ENCODE measurements around the gene ZG16.
"Not testable (repeated sequence)": the region's sequence is repeated elsewhere in the genome, so short reads cannot be mapped to it uniquely, and the experiment has no call there.

The ZG16 gene

GRCh38 chr16:29777576-29778350 is at the start of gene ZG16:
Gene ZG16 (plus strand): TSS chr16:29778256. CDS start chr16:29779267, 1,011 bp downstream.
- DNase-seq: no peak

- DNase-seq: no peak
Observed at GRCh38 chr16:29729116-29729521, 48.9 kb upstream of the ZG16 start.

GRCh38 chr16:29730649-29731048 is 47.4 kb upstream of the ZG16 start:
- no peak for DNase-seq

- peak; percentile 68 for DNase-seq
Observed at GRCh38 chr16:29731768-29732601, 46.1 kb upstream of the ZG16 start.

GRCh38 chr16:29734786-29735185 is 43.3 kb upstream of the ZG16 start:
- DNase-seq: no peak

- DNase-seq: no peak
Observed at GRCh38 chr16:29736112-29736511, 41.9 kb upstream of the ZG16 start.

- DNase-seq: no peak
Observed at GRCh38 chr16:29736764-29737163, 41.3 kb upstream of the ZG16 start.

GRCh38 chr16:29737713-29738112 is 40.3 kb upstream of the ZG16 start:
- no peak for DNase-seq

GRCh38 chr16:29738514-29738913 is 39.5 kb upstream of the ZG16 start:
- DNase-seq: peak; percentile 71

- not testable (repeated sequence) for DNase-seq
Observed at GRCh38 chr16:29739927-29740629, 38.0 kb upstream of the ZG16 start.

GRCh38 chr16:29740630-29741015 is 37.4 kb upstream of the ZG16 start:
- not testable (repeated sequence) for DNase-seq

GRCh38 chr16:29742683-29743275 is 35.3 kb upstream of the ZG16 start:
- no peak for DNase-seq

GRCh38 chr16:29743475-29743826 is 34.6 kb upstream of the ZG16 start:
- no peak for DNase-seq

GRCh38 chr16:29743827-29744531 is 34.1 kb upstream of the ZG16 start:
- DNase-seq: peak; percentile 9

GRCh38 chr16:29744541-29745101 is 33.4 kb upstream of the ZG16 start:
- DNase-seq: no peak

GRCh38 chr16:29745121-29745852 is 32.8 kb upstream of the ZG16 start:
- DNase-seq: peak; percentile 74

GRCh38 chr16:29745853-29746345 is 32.2 kb upstream of the ZG16 start, which contains the start of gene C16orf54:
Gene C16orf54 (minus strand): TSS chr16:29745990. CDS start chr16:29744951, 1,039 bp downstream.
- peak; percentile 95 for DNase-seq

GRCh38 chr16:29746518-29746917 is 31.5 kb upstream of the ZG16 start:
- not testable (repeated sequence) for DNase-seq

- no peak for DNase-seq
Observed at GRCh38 chr16:29747947-29748759, 29.9 kb upstream of the ZG16 start.

GRCh38 chr16:29748760-29749149 is 29.3 kb upstream of the ZG16 start:
- peak; percentile 24 for DNase-seq

Measured in activated CD4-positive, alpha-beta T cell treated with anti-CD3 and anti-CD28 coated beads, Interleukin-2, Interleukin-6, amounts not matched to agents 100 ng/mL and 50 ng/mL, durations not matched to agents 16 hours and 8 hours (primary cell).